ENCODE results near the gene ZSWIM4. TPM values are rescaled to one million over a fixed set of nuclear protein-coding genes. Genes with fewer than 3 reads are reported as not detected.

The ZSWIM4 gene
- total and polyA plus RNA-seq, 7 experiments from 2014 or later, result 0.73 to 7.8 (median 5.5) TPM

- Histone ChIP-seq H3K27ac (ENCODE audit: low read depth, low read length) (peak overlapping the region; percentile 91), H3K4me1 (ENCODE audit: control insufficient read depth in 2 of 2, insufficient read depth in 2 of 2, low read length in 2 of 2) (peaks cover 67 to 76% of the 10 kb centered on the region in 2 donors), H3K9me3 (ENCODE audit: control insufficient read depth in 2 of 3, low read length in 3 of 3) (no peaks in the 10 kb centered on the region), H3K27me3 (ENCODE audit: control insufficient read depth in 2 of 2, insufficient read depth in 2 of 2, low read length in 2 of 2) (no peaks in the 10 kb centered on the region), H3K4me3 (ENCODE audit: low read length) (peak overlapping the region; percentile 50), H3K36me3 (ENCODE audit: control insufficient read depth in 2 of 3, insufficient read depth in 3 of 3, low read length in 3 of 3) (no peaks in the 10 kb centered on the region)
- intact Hi-C loops (cut with micrococcal nuclease), result loop anchor here (1.0 kb wide), 3 partner anchors 8 to 44 kb away; partner anchors contain the start of gene ZSWIM4 (in 1 of the 2)
- ChIA-PET CTCF (interaction anchor here (0.9 to 1.6 kb wide), 4 partner anchors 20 to 57 kb away, joined by 3 to 9 read pairs (median 7); no protein-coding TSS in a partner anchor), POLR2A (interaction anchor here (0.7 to 1.8 kb wide), 7 partner anchors 8 to 51 kb away, joined by 3 to 10 read pairs (median 4); partner anchors contain the start of gene ZSWIM4)
- H3K27ac Mint-ChIP-seq, result peak overlapping the region; percentile 90 to 98 (median 94)
- ATAC-seq, result peak; percentile 21
- H3K27me3 Mint-ChIP-seq, result no peaks in the 10 kb centered on the region
- peak overlapping the region; percentile 76 to 96 (median 86) for H3K4me3 Mint-ChIP-seq
- H3K36me3 Mint-ChIP-seq, result peaks cover 0 to 19% (median 0%) of the 10 kb centered on the region in 5 donors
- H3K9me3 Mint-ChIP-seq, result no peaks in the 10 kb centered on the region
- peak; percentile 53 to 90 (median 59) for DNase-seq
- H3K4me1 Mint-ChIP-seq, result peaks cover 11 to 78% (median 55%) of the 10 kb centered on the region in 7 donors
Measured at GRCh38 chr19:13839130-13839937, 44.1 kb downstream of the ZSWIM4 start.

GRCh38 chr19:13839938-13840304 is 44.7 kb downstream of the ZSWIM4 start:
- DNase-seq (peak in 1 of 9 donors; percentile 63), ATAC-seq (peak; percentile 9)
- ChIA-PET CTCF (interaction anchor here (0.6 to 1.6 kb wide), 4 partner anchors 13 to 58 kb away, joined by 3 to 9 read pairs (median 6); no protein-coding TSS in a partner anchor), POLR2A (interaction anchor here (1.0 to 1.8 kb wide), 4 partner anchors 7 to 50 kb away, joined by 4 to 10 read pairs (median 5); partner anchors contain the start of gene ZSWIM4)
- no peaks in the 10 kb centered on the region for H3K9me3 Mint-ChIP-seq
- H3K27me3 ChIP-seq (ENCODE audit: control insufficient read depth in 2 of 2, insufficient read depth in 2 of 2, low read length in 2 of 2), result no peaks in the 10 kb centered on the region
- no peaks in the 10 kb centered on the region for H3K27me3 Mint-ChIP-seq
- peaks cover 15 to 80% (median 58%) of the 10 kb centered on the region in 7 donors for H3K4me1 Mint-ChIP-seq
- H3K36me3 ChIP-seq (ENCODE audit: control insufficient read depth in 2 of 3, insufficient read depth in 3 of 3, low read length in 3 of 3), result no peaks in the 10 kb centered on the region
- H3K4me3 Mint-ChIP-seq, result peak overlapping the region; percentile 2 to 96 (median 88)
- H3K9me3 ChIP-seq (ENCODE audit: control insufficient read depth in 2 of 3, low read length in 3 of 3), result no peaks in the 10 kb centered on the region
- H3K4me1 ChIP-seq (ENCODE audit: control insufficient read depth in 2 of 2, insufficient read depth in 2 of 2, low read length in 2 of 2), result peaks cover 71 to 82% of the 10 kb centered on the region in 2 donors
- intact Hi-C loops (cut with micrococcal nuclease), result loop anchor here (1.0 to 10.0 kb wide), 4 partner anchors 7 to 685 kb away; partner anchors contain the start of genes TECR (in 1 of the 2) and ZSWIM4 (in 1 of the 2)
- peak overlapping the region; percentile 50 for H3K4me3 ChIP-seq (ENCODE audit: low read length)
- peak overlapping the region; percentile 93 to 98 (median 95) for H3K27ac Mint-ChIP-seq
- H3K27ac ChIP-seq (ENCODE audit: low read depth, low read length), result peak overlapping the region; percentile 91
- H3K36me3 Mint-ChIP-seq, result peaks cover 0 to 17% (median 0%) of the 10 kb centered on the region in 5 donors

- intact Hi-C loops (cut with micrococcal nuclease), result loop anchor here in 1 of 2 donors (10.0 kb wide), 1 partner anchor 684 kb away; the partner anchor contains the start of gene TECR
- H3K27ac ChIP-seq (ENCODE audit: low read depth, low read length), result peak overlapping the region; percentile 91
- H3K27me3 Mint-ChIP-seq, result no peaks in the 10 kb centered on the region
- ChIA-PET CTCF (interaction anchor here (0.6 kb wide), 1 partner anchor 12 kb away, joined by 6 read pairs; no protein-coding TSS in a partner anchor), POLR2A (interaction anchor here (0.9 to 1.8 kb wide), 5 partner anchors 8 to 52 kb away, joined by 4 to 5 read pairs (median 4); no protein-coding TSS in a partner anchor)
- H3K27me3 ChIP-seq (ENCODE audit: control insufficient read depth in 2 of 2, insufficient read depth in 2 of 2, low read length in 2 of 2), result no peaks in the 10 kb centered on the region
- DNase-seq, result peak in 3 of 9 donors; percentile 22 to 56 (median 49)
- no peaks in the 10 kb centered on the region for H3K9me3 Mint-ChIP-seq
- no peaks in the 10 kb centered on the region for H3K9me3 ChIP-seq (ENCODE audit: control insufficient read depth in 2 of 3, low read length in 3 of 3)
- H3K36me3 Mint-ChIP-seq, result peaks cover 0 to 17% (median 0%) of the 10 kb centered on the region in 5 donors
- peak overlapping the region; percentile 82 to 96 (median 91) for H3K4me3 Mint-ChIP-seq
- peak overlapping the region; percentile 50 for H3K4me3 ChIP-seq (ENCODE audit: low read length)
- no peaks in the 10 kb centered on the region for H3K36me3 ChIP-seq (ENCODE audit: control insufficient read depth in 2 of 3, insufficient read depth in 3 of 3, low read length in 3 of 3)
- peak; percentile 2 for ATAC-seq
- H3K27ac Mint-ChIP-seq, result peak overlapping the region; percentile 93 to 98 (median 95)
- peaks cover 74 to 82% of the 10 kb centered on the region in 2 donors for H3K4me1 ChIP-seq (ENCODE audit: control insufficient read depth in 2 of 2, insufficient read depth in 2 of 2, low read length in 2 of 2)
- peaks cover 19 to 86% (median 63%) of the 10 kb centered on the region in 7 donors for H3K4me1 Mint-ChIP-seq
Measured at GRCh38 chr19:13840305-13841085, 45.3 kb downstream of the ZSWIM4 start.

GRCh38 chr19:13841086-13841961 is 46.1 kb downstream of the ZSWIM4 start:
- peak in 3 of 9 donors; percentile 29 to 54 (median 54) for DNase-seq
- no peaks in the 10 kb centered on the region for H3K9me3 ChIP-seq (ENCODE audit: control insufficient read depth in 2 of 3, low read length in 3 of 3)
- Mint-ChIP-seq H3K9me3 (peaks cover 0 to under 1% (median 0%) of the 10 kb centered on the region in 11 donors), H3K27ac (peak overlapping the region; percentile 93 to 99 (median 97)), H3K27me3 (no peaks in the 10 kb centered on the region), H3K4me3 (peak overlapping the region; percentile 82 to 96 (median 91)), H3K4me1 (peaks cover 24 to 88% (median 67%) of the 10 kb centered on the region in 7 donors), H3K36me3 (peaks cover 0 to 17% (median 0%) of the 10 kb centered on the region in 5 donors)
- H3K4me3 ChIP-seq (ENCODE audit: low read length), result peak overlapping the region; percentile 50
- peaks cover 73 to 82% of the 10 kb centered on the region in 2 donors for H3K4me1 ChIP-seq (ENCODE audit: control insufficient read depth in 2 of 2, insufficient read depth in 2 of 2, low read length in 2 of 2)
- H3K36me3 ChIP-seq (ENCODE audit: control insufficient read depth in 2 of 3, insufficient read depth in 3 of 3, low read length in 3 of 3), result no peaks in the 10 kb centered on the region
- ChIA-PET POLR2A (interaction anchor here (0.5 to 1.5 kb wide), 7 partner anchors 8 to 424 kb away, joined by 3 to 6 read pairs (median 4); partner anchors contain the start of gene C19orf53), CTCF (no interaction called here)
- intact Hi-C loops (cut with micrococcal nuclease), result loop anchor here in 1 of 2 donors (10.0 kb wide), 1 partner anchor 683 kb away; the partner anchor contains the start of gene TECR
- peak overlapping the region; percentile 91 for H3K27ac ChIP-seq (ENCODE audit: low read depth, low read length)
- ATAC-seq, result no peak
- no peaks in the 10 kb centered on the region for H3K27me3 ChIP-seq (ENCODE audit: control insufficient read depth in 2 of 2, insufficient read depth in 2 of 2, low read length in 2 of 2)

- DNase-seq (no peak), ATAC-seq (no peak)
- Mint-ChIP-seq H3K4me1 (peaks cover 24 to 88% (median 68%) of the 10 kb centered on the region in 7 donors), H3K27ac (peak overlapping the region; percentile 93 to 99 (median 97)), H3K36me3 (peaks cover 0 to 17% (median 0%) of the 10 kb centered on the region in 5 donors), H3K27me3 (peaks cover 0 to 3% (median 0%) of the 10 kb centered on the region in 5 donors), H3K9me3 (peaks cover 0 to 6% (median 0%) of the 10 kb centered on the region in 11 donors), H3K4me3 (peak overlapping the region; percentile 82 to 96 (median 91))
- Histone ChIP-seq H3K27me3 (ENCODE audit: control insufficient read depth in 2 of 2, insufficient read depth in 2 of 2, low read length in 2 of 2) (no peaks in the 10 kb centered on the region), H3K27ac (ENCODE audit: low read depth, low read length) (peak overlapping the region; percentile 91), H3K4me1 (ENCODE audit: control insufficient read depth in 2 of 2, insufficient read depth in 2 of 2, low read length in 2 of 2) (peaks cover 73 to 80% of the 10 kb centered on the region in 2 donors), H3K36me3 (ENCODE audit: control insufficient read depth in 2 of 3, insufficient read depth in 3 of 3, low read length in 3 of 3) (no peaks in the 10 kb centered on the region), H3K4me3 (ENCODE audit: low read length) (peak overlapping the region; percentile 50), H3K9me3 (ENCODE audit: control insufficient read depth in 2 of 3, low read length in 3 of 3) (no peaks in the 10 kb centered on the region)
- intact Hi-C loops (cut with micrococcal nuclease), result loop anchor here (1.0 to 10.0 kb wide), 2 partner anchors 9 to 683 kb away; partner anchors contain the start of gene TECR (in 1 of the 2)
- POLR2A ChIA-PET, result interaction anchor here (0.5 to 1.5 kb wide), 5 partner anchors 17 to 424 kb away, joined by 3 to 6 read pairs (median 3); partner anchors contain the start of gene C19orf53
- CTCF ChIA-PET, result no interaction called here
Measured at GRCh38 chr19:13841962-13842290, 46.7 kb downstream of the ZSWIM4 start.

Data from naive thymus-derived CD4-positive, alpha-beta T cell (primary cell).